Colon (tissue), 2 donors: ENCODE measurements around the gene TSPAN3.

Experiments used
- FAIRE-seq: peaks from 2 replicates; lab custom pipeline; 2012; peaks lifted over from hg19 to GRCh38; lab: Jason Lieb, UNC
- donor health status: control.
- donor health status: control.

Gene TSPAN3

GRCh38 chr15:77052556-77052955 is 18.4 kb downstream of the TSPAN3 start:
- no peak for FAIRE-seq

DNA sequence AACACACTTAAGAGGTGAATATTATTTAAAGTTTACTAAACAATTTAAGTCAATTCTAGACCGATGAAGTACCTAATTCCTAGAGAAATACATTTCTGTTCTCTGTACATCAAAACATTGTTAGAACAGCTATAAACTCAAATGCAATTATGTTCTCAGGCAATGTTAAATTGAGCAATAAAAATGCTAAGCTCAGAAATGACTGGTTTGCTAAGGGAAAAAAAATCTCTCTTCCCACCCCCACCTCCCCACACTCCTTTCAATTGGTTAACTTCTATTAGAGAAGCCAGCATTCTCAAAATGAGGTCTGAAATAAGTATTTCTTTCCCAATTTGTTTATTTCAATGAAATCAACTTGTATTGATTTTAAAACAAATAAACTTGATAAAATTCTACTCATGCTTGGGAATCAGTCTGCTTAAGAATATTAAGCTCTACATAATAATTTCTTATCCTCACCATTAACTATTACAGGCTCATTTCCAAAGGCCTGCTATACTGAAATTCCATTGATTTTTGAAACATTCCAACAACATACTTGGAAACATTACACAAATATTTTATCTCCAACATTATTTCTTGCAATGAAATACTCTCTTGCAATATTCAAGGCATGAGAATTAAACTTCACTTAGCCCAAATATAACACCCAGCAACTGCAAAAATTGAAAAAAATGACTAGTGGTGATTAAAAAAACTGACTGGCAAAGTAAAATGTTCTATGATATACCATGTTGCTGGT is 22.6 kb downstream of the TSPAN3 start:
- FAIRE-seq = no peak

DNA sequence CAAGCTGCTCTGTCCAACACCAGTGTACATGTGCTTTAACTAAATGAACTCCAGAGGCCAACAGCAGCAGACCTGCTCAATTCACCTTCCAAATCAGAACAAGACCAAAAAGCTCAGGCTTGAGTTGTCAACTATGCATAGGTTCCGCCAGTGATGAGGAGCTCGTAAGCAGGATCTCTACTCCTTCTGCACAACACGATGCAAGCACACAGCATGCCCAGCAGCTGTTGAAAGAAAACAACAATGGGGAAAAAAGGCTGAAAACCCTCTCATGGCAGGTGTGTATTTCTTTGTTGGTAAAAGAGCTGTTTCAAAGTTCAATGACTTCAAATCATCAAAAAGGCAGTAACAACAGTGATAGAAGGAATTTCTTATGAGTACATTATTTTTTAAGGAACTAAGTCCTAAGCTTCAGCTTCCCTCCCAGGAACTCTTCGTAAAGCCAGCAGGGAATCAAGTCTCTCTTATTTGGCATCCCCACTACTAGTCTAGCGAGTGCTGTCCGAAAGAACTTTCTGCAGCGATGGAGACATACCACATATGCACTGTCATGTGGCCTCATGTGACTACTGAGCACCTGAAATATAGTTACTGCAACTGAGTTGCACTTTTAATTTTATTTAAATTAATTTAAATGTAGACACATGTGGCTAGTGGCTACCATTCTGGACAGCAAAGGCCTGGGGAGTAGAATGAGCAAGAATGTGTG is 24.1 kb downstream of the TSPAN3 start:
- FAIRE-seq = no peak

- no peak for FAIRE-seq
Measured at GRCh38 chr15:77045985-77046384, 24.9 kb downstream of the TSPAN3 start.

GRCh38 chr15:77044228-77045042 is 26.5 kb downstream of the TSPAN3 start:
- FAIRE-seq = no peak

- no peak for FAIRE-seq
Measured at GRCh38 chr15:77042955-77043920, 27.7 kb downstream of the TSPAN3 start.

DNA sequence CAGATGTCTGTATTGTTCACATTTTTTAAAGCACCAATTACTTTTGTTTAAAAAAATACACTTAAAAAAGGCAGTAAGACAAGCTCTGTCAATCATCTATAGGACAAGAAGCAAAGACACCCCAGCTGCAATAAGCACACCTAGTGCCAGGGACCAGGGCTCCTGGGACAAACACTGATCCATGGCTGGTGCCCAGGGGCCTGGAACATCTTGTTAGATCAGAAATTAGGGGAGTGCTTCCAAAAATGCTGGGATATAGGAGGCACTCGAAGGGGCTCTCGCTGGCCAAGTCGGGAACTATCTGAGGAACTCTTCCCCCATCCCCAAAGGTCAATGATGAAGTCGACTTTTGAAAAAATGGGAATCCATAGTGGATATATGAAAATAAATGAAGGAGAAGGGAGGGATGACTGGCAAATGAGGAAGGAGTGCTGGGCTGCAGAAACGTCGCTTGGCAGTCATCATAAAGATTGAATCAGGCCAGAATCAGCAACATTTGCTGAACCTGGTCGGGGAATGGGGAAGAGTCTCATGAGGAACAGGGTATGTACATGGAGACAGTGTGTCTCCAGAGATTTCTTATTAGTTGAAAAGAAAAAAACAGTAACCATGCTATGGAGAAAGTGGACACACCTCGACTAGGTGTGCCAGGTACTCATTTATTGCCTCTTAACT is 28.5 kb downstream of the TSPAN3 start:
- no peak for FAIRE-seq

GRCh38 chr15:77040673-77041072 is 30.2 kb downstream of the TSPAN3 start:
- FAIRE-seq = no peak

- no peak for FAIRE-seq
Measured at GRCh38 chr15:77039848-77040247, 31.1 kb downstream of the TSPAN3 start.

DNA sequence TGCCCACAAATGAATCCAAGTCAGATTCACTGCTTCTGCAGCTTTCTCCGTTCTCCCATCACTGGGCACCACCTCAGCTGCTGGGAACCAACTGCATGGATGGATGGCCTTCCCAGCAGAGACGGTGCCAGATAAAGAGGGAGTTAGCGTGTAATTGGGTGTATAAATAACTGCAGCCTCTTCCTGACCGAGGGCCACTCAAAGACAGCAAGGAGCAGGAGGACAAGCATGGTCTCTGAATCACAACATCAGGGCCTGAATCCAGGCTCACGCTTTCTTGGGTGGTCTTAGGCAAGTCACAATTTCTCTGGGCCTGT is 31.7 kb downstream of the TSPAN3 start:
- FAIRE-seq = no peak

DNA sequence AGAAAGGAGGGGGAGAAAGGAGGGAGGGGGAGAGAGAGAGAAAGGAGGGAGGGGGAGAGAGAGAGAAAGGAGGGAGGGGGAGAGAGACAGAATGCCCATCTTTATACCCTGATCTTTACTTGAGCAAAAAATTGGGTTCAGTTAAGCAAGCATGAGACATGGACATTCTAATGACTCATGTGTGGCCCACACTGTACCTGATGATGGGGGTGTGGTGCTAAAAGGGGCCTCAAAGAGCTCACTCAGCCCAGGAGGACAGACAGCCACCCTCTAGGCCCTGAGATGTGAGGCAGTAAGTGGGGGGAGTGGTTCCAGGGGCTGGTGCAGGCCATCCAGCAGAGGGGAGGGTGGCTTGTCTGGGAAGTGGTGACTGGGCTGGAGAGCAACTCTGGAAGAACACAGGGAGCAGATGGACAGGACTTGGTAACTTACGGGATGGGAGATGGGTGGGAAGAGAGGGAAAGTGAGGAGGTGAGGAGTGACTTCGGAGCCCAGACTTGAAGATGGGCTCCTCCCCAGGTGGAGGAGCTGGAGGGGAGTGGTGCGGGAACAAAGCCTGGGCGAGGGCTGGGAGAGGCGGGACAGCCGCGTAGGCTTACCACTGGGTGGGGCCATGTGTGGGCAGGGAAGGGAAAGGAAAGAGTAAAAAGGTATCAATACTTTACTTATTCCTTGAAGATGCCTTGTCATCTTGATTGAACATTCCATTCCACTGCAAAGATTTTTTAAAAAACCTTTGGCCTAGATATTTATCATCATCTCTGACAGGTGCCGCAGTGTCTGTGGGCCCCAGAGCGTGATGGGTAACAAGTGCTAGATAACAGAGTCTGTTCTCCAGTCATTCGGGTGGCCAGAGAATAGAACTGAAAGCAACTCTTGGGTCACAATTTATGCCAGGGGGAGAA is 32.3 kb downstream of the TSPAN3 start:
- FAIRE-seq = no peak

DNA sequence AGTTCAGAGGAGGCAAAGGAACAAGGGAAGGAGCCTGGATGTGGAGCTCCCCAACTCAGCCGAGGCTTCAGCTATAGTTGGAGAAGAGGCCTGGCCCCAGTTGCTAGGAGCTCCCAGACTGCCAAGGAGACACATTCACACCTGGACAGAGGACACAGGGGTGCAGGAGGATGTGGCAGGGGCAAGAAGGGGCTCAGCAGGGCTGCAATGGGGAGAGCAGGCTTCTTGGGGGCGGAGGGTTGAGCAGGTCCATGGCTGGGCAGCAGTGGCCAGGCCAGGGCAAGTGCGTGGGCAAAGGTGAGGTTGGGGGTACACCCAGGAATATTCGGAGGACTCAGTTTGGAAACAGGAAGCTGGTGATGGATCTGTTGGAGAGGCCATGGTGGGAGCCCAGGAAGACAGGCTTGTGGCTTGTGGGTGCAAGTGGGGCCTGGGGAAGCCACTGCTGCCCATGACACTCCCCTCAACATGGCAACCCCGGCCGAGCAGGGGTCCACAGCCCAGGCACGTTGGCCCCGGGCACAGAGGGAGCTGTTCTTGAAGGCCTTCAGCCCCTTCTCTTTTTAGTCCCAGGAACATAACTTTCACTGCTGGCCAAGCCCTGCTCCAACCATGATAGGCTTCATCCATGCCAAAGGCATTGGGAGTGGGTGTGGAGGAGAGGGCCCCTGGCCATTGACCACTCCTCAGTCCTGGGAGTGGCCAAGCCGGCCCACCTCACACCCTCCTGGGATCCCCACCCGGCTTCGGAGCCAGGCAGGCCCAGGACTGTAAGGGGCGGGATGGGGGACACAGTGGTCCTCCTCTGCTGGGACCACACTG is 33.3 kb downstream of the TSPAN3 start:
- FAIRE-seq = no peak

GRCh38 chr15:77036537-77037387 is 34.1 kb downstream of the TSPAN3 start:
- no peak for FAIRE-seq

GRCh38 chr15:77035999-77036471 is 34.9 kb downstream of the TSPAN3 start:
- no peak for FAIRE-seq

DNA sequence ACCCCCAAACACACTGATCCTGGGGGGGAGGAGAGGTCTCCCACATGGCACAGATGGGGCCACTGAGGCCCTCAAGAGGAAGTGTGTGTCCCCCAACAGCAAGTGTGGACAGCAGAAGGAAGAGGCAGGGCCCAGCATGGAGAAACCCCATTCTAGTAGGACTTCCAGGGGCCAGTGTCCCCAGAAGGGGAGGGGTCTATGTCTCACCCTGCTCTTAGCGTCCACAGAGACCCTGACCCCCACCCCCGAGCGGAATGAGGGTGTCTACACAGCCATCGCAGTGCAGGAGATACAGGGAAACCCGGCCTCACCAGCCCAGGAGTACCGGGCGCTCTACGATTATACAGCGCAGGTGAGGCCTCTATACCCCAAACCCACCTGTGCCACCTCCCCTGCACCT is 35.3 kb downstream of the TSPAN3 start:
- FAIRE-seq = no peak

GRCh38 chr15:77034695-77035489 is 36.0 kb downstream of the TSPAN3 start:
- no peak for FAIRE-seq
